Right atrium auricular region (tissue), 2 donors: ENCODE data around the gene TRIO. TPM values are rescaled to one million over a fixed set of nuclear protein-coding genes. Genes with fewer than 3 reads are reported as not detected.
A peak's percentile ranks its signal among the peaks of the same experiment; 100 is the strongest.

Experiments used
- DNase-seq: peaks from one replicate; pipeline ENCODE4 v3.0.0-alpha.2; 2019; ENCODE audit warnings: low spot score
- H3K27ac ChIP-seq, 2 donors: fragments of 200-600 bp; sonication (generic); 1 replicate in 1 of 2; 2 replicates in 1 of 2; pipeline ENCODE4 v1.5.1; 2016 to 2019
- H3K27me3 ChIP-seq, 2 donors: fragments of 200-600 bp; sonication (generic); one replicate each; pipeline versions ENCODE4 v1.5.1 to v1.6.0; 2017 to 2019
- H3K36me3 ChIP-seq: fragments of 200-600 bp; sonication (generic); one replicate; pipeline ENCODE4 v1.5.1; 2016
- H3K4me1 ChIP-seq, 2 donors: fragments of 200-600 bp; sonication (generic); one replicate each; pipeline versions ENCODE4 v1.5.1 to v1.6.0; 2017 to 2019
- H3K4me3 ChIP-seq, 2 donors: fragments of 200-600 bp; sonication (generic); 1 replicate in 1 of 2; 2 replicates in 1 of 2; pipeline ENCODE4 v1.5.1; 2017 to 2019; ENCODE audit warnings: mild to moderate bottlenecking in 1 of 2, moderate library complexity in 1 of 2
- H3K9me3 ChIP-seq, 2 donors: fragments of 200-600 bp; sonication (generic); one replicate each; pipeline ENCODE4 v1.5.1; 2019
- CTCF ChIP-seq, 2 donors: fragments of 200-600 bp; sonication (generic); IDR thresholded peaks; one replicate each; pipeline ENCODE4 v1.5.1; 2019; ENCODE audit warnings: antibody characterized with exemption in 2 of 2
- total RNA-seq, 2 donors: library from RNA; depleted of rRNA; stranded (reverse); fragments of >200 nt; gene quantifications; one replicate each; pipeline ENCODE4 v1.1.0, GENCODE V29; 2016

TRIO gene
- total RNA-seq, 2 donors from 2014 or later = 51.6 to 67.0 TPM

- peak overlapping the region in 1 of 2 donors; percentile 45 for H3K27ac ChIP-seq
Observed at GRCh38 chr5:14167211-14167845, 24.2 kb downstream of the TRIO start.

GRCh38 chr5:14168144-14168792 lies 25.1 kb downstream of the TRIO start:
- peaks cover 0 to 36% of the 10 kb centered on the region in 2 donors for H3K4me1 ChIP-seq

More at GRCh38 chr5:14167211-14167845, 24.2 kb downstream of the TRIO start:
- Histone ChIP-seq H3K9me3 (no peaks in the 10 kb centered on the region), H3K27me3 (no peaks in the 10 kb centered on the region), H3K4me1 (peaks cover 0 to 33% of the 10 kb centered on the region in 2 donors), H3K36me3 (no peaks in the 10 kb centered on the region), H3K4me3 (no peak overlapping the region)
- TF ChIP-seq CTCF (IDR thresholded peaks at IDR 0.05) = no peak
- no peak for DNase-seq

DNA sequence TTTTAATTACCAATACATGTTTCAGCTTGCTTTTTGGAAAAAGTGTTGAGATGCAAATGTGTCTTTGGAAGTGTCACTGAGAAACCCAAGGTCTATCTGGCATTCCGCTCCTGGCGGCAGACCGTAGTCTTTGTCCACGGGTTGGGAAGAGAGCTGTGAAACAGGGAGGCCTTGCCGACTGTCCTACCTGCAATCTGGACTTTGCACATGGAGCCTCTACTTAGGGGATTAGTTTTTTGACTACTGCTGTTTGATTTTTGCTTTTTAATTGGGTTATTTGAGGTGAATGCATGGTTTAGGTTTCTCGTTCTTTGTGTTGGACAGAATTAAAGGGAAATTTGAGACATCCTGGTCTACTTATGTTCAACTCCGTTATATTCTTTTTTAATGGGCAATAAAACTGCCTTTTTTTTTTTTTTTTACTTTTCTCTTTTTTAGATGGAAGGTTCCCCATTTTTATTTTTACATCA lies 25.7 kb downstream of the TRIO start:
- H3K27ac ChIP-seq = peak overlapping the region in 1 of 2 donors; percentile 45

More at GRCh38 chr5:14168144-14168792, 25.1 kb downstream of the TRIO start:
- no peaks in the 10 kb centered on the region for H3K9me3 ChIP-seq
- no peaks in the 10 kb centered on the region for H3K27me3 ChIP-seq
- H3K27ac ChIP-seq = peak overlapping the region in 1 of 2 donors; percentile 45
- TF ChIP-seq CTCF (IDR thresholded peaks at IDR 0.05) = no peak
- H3K4me3 ChIP-seq = no peak overlapping the region
- no peaks in the 10 kb centered on the region for H3K36me3 ChIP-seq
- no peak for DNase-seq

DNA sequence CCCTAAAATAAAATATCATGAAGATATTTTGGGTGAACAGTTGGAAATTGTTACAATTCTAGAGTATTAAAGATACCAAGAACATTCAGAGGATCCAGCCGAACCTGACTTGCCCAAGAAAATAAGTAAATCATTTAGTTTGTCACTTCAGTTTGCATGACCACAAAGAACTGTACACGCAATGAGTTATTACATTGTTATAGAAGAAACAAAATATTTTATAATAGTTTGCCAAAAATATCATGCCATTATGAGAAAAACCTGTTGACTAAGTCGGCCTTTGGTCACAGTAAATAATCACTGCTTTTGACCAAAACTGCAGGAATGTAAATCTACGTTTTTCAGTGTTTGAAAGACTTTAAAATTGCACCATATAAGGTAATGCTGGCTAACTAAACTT lies 27.9 kb downstream of the TRIO start:
- Histone ChIP-seq H3K4me3 (no peak overlapping the region), H3K27me3 (no peaks in the 10 kb centered on the region), H3K36me3 (no peaks in the 10 kb centered on the region), H3K27ac (no peak overlapping the region), H3K9me3 (no peaks in the 10 kb centered on the region), H3K4me1 (peaks cover 0 to 50% of the 10 kb centered on the region in 2 donors)
- TF ChIP-seq CTCF (IDR thresholded peaks at IDR 0.05) = no peak
- no peak for DNase-seq

More for the DNA sequence above, 25.7 kb downstream of the TRIO start:
- no peak overlapping the region for H3K4me3 ChIP-seq
- TF ChIP-seq CTCF (IDR thresholded peaks at IDR 0.05) = no peak
- no peaks in the 10 kb centered on the region for H3K27me3 ChIP-seq
- H3K36me3 ChIP-seq = no peaks in the 10 kb centered on the region
- no peaks in the 10 kb centered on the region for H3K9me3 ChIP-seq
- H3K4me1 ChIP-seq = peaks cover 0 to 42% of the 10 kb centered on the region in 2 donors
- DNase-seq = no peak

- Histone ChIP-seq H3K4me1 (peaks cover 0 to 50% of the 10 kb centered on the region in 2 donors), H3K36me3 (no peaks in the 10 kb centered on the region), H3K9me3 (no peaks in the 10 kb centered on the region), H3K27me3 (no peaks in the 10 kb centered on the region), H3K27ac (no peak overlapping the region), H3K4me3 (no peak overlapping the region)
- TF ChIP-seq CTCF (IDR thresholded peaks at IDR 0.05) = no peak
- DNase-seq = no peak
Observed at GRCh38 chr5:14171621-14172020, 28.5 kb downstream of the TRIO start.
